Stimulated activated CD8-positive, alpha-beta memory T cell treated with anti-CD3 and anti-CD28 coated beads, Interleukin-2, amount 100 ng/mL, for 1 hour (primary cell): ENCODE measurements around the gene TSPY2.
"Not testable (repeated sequence)": the region's sequence is repeated elsewhere in the genome, so short reads cannot be mapped to it uniquely, and the experiment has no call there.

Source experiments
- DNase-seq, 2 donors: peaks; one replicate each; pipeline ENCODE4 v3.0.0-alpha.2; 2020; ENCODE audit warnings: low read depth in 2 of 2

The TSPY2 gene, protein sequence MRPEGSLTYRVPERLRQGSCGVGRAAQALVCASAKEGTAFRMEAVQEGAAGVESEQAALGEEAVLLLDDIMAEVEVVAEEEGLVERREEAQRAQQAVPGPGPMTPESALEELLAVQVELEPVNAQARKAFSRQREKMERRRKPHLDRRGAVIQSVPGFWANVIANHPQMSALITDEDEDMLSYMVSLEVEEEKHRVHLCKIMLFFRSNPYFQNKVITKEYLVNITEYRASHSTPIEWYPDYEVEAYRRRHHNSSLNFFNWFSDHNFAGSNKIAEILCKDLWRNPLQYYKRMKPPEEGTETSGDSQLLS

DNA sequence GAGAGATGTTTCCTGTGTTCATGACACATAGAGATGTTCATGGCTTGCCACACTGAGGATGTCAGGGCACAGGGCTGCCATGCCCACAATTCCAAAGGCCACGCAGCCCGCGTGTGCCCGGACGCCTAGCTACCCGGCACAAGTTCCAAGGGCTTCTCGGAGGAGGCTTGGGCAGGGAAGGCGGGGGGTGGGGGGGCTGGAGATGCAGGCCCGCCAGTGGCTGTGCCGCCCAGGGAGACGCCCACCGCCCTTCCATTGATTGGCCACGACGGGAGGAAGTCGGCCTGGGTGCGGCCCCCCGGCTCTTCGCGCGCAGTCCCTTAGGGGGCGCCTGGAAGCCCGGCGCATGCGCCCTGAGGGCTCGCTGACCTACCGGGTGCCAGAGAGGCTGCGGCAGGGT, at the start of gene TSPY2:
Gene TSPY2, plus strand, starts transcription at position 301 of the 400 bp plus-strand sequence. Its CDS starts 46 bp downstream, at position 347.
- not testable (repeated sequence) for DNase-seq

DNA sequence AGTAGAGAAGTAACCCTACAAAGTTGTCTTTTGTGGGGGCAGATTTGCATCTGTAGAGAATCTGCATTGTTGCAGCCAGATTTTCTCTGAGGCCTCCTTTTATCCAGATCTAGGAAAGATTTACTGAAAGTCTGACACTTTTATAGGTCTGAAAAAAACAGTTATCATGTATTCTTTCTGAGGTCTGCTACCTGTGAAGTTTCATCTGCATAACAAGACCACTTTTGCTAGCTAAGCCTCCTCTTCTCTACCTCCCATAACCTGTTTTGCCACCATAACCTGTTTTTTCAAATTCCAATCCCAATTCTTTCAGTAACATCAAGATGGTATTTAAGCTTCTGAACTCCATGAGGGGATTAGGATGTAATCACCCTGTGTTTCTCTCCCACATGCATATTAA, 36.5 kb upstream of the TSPY2 start:
- DNase-seq = not testable (repeated sequence)

DNA sequence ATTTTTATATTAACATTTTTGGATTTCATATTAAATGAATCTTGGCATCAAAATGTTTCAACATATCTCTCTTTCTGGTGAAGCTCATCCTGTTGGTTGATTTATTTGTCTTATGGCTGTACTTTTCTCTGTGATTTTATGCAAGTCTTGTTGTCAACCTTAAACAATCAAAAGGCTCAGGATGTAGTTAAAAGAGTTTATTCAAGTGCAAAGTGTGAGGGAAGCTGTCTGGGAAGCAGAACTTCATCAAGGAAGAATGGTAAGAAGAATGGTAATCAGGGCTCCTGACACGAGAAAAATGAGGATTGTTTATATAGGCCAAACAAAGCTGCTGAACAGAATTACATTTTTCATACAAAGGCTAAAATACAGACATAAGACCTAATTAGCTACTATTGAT, 29.0 kb upstream of the TSPY2 start:
- not testable (repeated sequence) for DNase-seq

DNA sequence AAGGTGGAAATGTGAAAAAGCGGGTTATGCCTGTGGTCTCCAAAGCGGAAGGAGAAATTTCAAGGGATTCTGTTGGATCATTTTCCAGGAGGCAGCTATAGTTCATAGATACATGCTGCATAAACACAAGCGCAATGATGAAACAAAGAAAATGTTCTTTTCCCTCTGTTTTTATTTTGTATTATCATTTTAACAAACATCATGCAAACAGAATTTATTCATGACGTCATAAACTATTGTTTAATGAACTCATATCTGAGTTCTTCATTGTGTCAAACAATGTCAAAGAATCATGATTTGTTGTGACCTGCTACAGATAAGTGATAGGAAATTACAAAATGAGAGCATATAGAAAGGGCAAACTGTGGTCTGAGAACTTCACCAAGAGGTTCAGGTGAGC, 23.8 kb downstream of the TSPY2 start:
- not testable (repeated sequence) for DNase-seq
